Spinal cord (tissue), 10 donors: ENCODE measurements around the gene MYH13. TPM values are rescaled to one million over a fixed set of nuclear protein-coding genes. Genes with fewer than 3 reads are reported as not detected.
"Not testable (repeated sequence)": the region's sequence is repeated elsewhere in the genome, so short reads cannot be mapped to it uniquely, and the experiment has no call there.

Source experiments
- DNase-seq, 6 donors: peaks; one replicate each; pipeline versions ENCODE4 v3.0.0 to v3.0.0-alpha.2; 2013 to 2015; ENCODE audit warnings: low spot score in 6 of 6, low read depth in 4 of 6
- H3K27ac ChIP-seq: one replicate; pipeline ENCODE4 v1.5.1; 2013; ENCODE audit warnings: low read depth, low read length, control low read depth
- H3K27me3 ChIP-seq: one replicate; pipeline ENCODE4 v1.6.1; 2013; ENCODE audit warnings: low read length; ENCODE audit not compliant: control insufficient read depth, insufficient read depth
- H3K36me3 ChIP-seq: one replicate; pipeline ENCODE4 v1.6.1; 2013; ENCODE audit warnings: low read length; ENCODE audit not compliant: control insufficient read depth, insufficient read depth
- H3K4me1 ChIP-seq: one replicate; pipeline ENCODE4 v1.6.1; 2013; ENCODE audit warnings: low read length; ENCODE audit not compliant: control insufficient read depth, insufficient read depth
- H3K4me3 ChIP-seq: one replicate; pipeline ENCODE4 v1.5.1; 2013; ENCODE audit warnings: low read depth, low read length, control low read depth
- H3K9me3 ChIP-seq: one replicate; pipeline ENCODE4 v1.6.1; 2013; ENCODE audit warnings: low read length; ENCODE audit not compliant: control insufficient read depth, insufficient read depth
- whole genome bisulfite sequencing: methylation state at CpG from one replicate; pipeline ENCODE4 v1.1.5; 2013; ENCODE audit warnings: missing lambda C conversion rate; ENCODE audit not compliant: insufficient coverage; 5-methylcytosine and 5-hydroxymethylcytosine counted together
- polyA plus RNA-seq, 2 donors: library from polyadenylated mRNA; unstranded; fragments of 120-200 nt; gene quantifications; one replicate each; pipeline ENCODE4 v1.2.1, GENCODE V29; 2013; ENCODE audit not compliant: insufficient read length in 2 of 2
- total RNA-seq, 2 donors: library from RNA; depleted of rRNA in 1 of 2; stranded (reverse); fragments of 120-200 nt in 1 of 2; fragments of >200 nt in 1 of 2; gene quantifications; one replicate each; pipeline versions ENCODE4 v1.2.3 to v1.2.4, GENCODE V29; 2013 to 2014
- donor health status: healthy.

MYH13 gene
- total and polyA plus RNA-seq, 4 donors: not detected

DNA sequence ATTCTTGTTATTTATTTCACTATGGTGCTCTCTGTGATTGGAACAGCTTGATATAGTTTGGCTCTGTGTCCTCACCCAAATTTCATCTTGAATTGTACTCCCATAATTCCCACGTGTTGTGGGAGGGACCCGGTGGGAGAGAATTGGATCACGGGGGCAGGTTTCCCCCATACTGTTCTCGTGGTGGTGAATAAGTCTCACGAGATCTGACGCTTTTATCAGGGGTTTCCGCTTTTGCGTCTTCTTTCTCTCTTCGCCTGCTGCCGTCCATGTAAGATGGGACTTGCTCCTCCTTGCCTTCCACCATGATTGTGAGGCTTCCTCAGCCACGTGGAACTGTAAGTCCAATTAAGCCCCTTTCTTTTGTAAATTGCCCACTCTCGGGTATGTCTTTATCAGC, 81.2 kb downstream of the MYH13 start:
- not testable (repeated sequence) for H3K27ac ChIP-seq, H3K4me3 ChIP-seq, H3K27me3 ChIP-seq, H3K9me3 ChIP-seq, DNase-seq, H3K36me3 ChIP-seq, H3K4me1 ChIP-seq
- 83% methylated on average over 12 of the region's 12 CpGs for WGBS

DNA sequence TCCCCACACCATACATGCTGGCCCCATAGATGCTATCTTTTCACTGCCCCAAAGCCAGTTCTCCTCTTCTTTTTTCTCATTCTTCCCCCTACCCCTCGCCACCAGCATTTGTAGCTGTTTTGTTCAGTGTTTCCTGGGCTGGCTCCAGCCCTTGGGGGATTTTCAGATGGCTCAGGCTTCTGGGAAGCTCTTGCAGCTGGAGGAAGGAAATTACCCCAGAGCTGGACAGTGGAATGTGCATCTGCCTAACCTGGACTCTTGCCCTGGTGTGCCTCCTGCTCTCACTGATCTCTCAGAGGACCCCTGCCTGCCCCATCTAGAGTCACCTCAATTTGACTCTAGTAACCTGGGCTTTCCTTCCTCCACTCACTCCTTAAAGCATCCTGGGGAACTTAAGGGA, 82.8 kb downstream of the MYH13 start:
- H3K27ac ChIP-seq: no peak overlapping the region
- DNase-seq: peak in 1 of 6 donors; percentile 29
- no peaks in the 10 kb centered on the region for H3K36me3 ChIP-seq
- H3K4me1 ChIP-seq: no peaks in the 10 kb centered on the region
- H3K9me3 ChIP-seq: no peaks in the 10 kb centered on the region
- WGBS: no CpG with 5 or more reads among the region's 1 CpG
- H3K27me3 ChIP-seq: no peaks in the 10 kb centered on the region
- H3K4me3 ChIP-seq: no peak overlapping the region

DNA sequence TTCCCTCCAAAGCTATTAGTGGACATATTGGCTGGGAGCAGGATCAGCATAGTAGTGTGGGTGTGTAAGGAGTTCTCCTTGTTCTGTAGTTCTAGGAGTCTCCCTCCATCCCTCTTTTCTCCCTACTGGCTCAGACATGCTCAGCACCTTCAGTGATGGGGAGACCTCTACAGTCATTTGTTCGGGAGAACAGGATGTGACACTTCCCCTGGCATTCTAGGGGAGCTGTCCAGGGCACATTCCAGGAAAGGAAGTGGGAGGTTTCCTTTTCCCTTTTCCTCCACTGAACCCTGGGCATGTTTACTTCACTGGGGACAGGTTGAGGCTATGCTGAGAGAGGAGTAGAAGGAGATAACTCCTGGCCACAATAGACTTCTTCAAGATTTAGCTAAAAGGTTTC, 86.5 kb downstream of the MYH13 start:
- no peaks in the 10 kb centered on the region for H3K9me3 ChIP-seq
- no peaks in the 10 kb centered on the region for H3K36me3 ChIP-seq
- DNase-seq: no peak
- no peaks in the 10 kb centered on the region for H3K27me3 ChIP-seq
- H3K4me3 ChIP-seq: no peak overlapping the region
- no CpG with 5 or more reads among the region's 1 CpG for WGBS
- no peak overlapping the region for H3K27ac ChIP-seq
- no peaks in the 10 kb centered on the region for H3K4me1 ChIP-seq

DNA sequence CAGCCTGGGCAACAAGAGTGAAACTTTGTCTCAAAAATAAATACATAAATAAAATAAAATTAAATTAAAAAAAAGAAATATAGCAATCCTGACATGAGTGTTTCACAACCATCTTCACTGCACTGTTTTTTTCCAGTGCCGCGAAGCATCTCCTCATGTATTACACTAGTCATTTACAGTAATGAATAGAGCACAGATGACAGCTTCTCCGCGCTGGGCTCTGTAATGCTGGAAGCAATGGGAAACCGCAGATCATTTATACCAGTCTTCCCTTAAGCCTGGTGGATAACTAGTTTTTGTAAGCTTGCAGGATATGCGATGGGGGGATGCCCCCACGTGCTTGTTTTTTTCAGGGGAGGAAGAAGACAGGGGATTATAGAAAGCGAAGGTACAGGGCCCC, 86.9 kb downstream of the MYH13 start:
- DNase-seq: peak in 1 of 6 donors; percentile 10
- H3K4me1 ChIP-seq: no peaks in the 10 kb centered on the region
- H3K27me3 ChIP-seq: no peaks in the 10 kb centered on the region
- H3K4me3 ChIP-seq: no peak overlapping the region
- H3K9me3 ChIP-seq: no peaks in the 10 kb centered on the region
- H3K27ac ChIP-seq: no peak overlapping the region
- no peaks in the 10 kb centered on the region for H3K36me3 ChIP-seq
- 60% methylated on average over 1 of the region's 8 CpGs for WGBS

DNA sequence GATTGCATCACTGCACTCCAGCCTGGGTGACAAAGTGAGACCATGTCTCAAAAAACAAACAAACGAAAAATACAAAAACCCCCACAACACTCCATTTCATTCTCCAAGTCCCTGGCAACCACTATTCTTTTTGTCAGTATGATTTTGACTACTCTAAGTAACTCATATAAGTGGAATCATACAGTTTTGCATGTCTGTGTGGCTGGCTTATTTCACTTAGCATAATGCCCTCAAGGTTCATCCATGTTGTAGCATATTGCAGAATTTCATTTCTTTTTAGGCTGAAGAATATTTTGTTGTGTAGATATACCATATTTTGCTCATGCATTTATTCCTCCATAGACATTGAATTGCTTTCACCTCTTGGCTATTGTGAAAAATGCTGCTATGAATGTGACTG, 92.7 kb downstream of the MYH13 start:
- no peak overlapping the region for H3K4me3 ChIP-seq
- H3K27ac ChIP-seq: no peak overlapping the region
- DNase-seq: no peak
- no peaks in the 10 kb centered on the region for H3K9me3 ChIP-seq
- WGBS: no CpG with 5 or more reads among the region's 1 CpG
- no peaks in the 10 kb centered on the region for H3K4me1 ChIP-seq
- no peaks in the 10 kb centered on the region for H3K27me3 ChIP-seq
- H3K36me3 ChIP-seq: no peaks in the 10 kb centered on the region

DNA sequence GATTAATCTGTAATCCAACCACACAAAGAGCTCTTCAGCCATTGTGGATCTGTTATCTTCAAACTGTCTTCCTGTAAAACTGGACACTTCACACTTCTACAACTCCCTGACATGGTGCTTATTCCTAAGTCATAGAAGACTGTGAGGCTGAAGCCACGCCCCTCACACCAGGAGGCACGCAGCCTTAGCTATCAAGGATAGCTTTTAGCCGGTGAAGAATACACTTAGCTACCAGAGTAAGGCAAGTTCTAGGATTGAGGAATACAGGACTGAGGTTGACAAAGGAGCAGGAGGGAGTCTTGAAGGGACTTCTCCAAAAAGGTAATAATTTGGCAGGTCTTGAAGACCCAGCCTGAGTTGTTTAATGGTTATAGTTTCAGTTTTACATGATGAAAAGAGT, 94.6 kb downstream of the MYH13 start:
- no peak overlapping the region for H3K4me3 ChIP-seq
- no peaks in the 10 kb centered on the region for H3K9me3 ChIP-seq
- no peaks in the 10 kb centered on the region for H3K36me3 ChIP-seq
- H3K4me1 ChIP-seq: no peaks in the 10 kb centered on the region
- H3K27ac ChIP-seq: no peak overlapping the region
- H3K27me3 ChIP-seq: no peaks in the 10 kb centered on the region
- 53% methylated on average over 2 of the region's 3 CpGs for WGBS
- no peak for DNase-seq

DNA sequence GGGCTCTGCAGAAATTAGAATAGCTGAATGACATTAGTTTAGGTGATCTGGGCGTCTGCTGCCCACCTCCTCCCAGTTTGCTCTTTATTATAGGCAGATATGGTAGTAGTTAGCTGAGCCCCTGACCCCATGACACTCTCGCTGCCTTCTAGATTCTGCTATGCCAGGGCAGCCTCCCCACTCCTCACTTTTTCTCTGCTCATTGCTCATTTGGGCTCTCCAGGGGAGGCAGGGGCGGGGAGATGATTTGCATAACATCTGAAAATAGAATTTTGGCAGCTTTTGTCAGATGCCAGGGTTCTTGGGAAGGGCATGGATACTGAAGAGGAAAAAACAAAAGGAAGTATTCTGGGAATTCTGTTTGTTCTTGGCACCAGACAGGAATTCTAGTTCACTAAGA, 96.4 kb downstream of the MYH13 start:
- Histone ChIP-seq H3K27ac (no peak overlapping the region), H3K9me3 (no peaks in the 10 kb centered on the region), H3K27me3 (no peaks in the 10 kb centered on the region), H3K4me1 (no peaks in the 10 kb centered on the region), H3K4me3 (no peak overlapping the region), H3K36me3 (no peaks in the 10 kb centered on the region)
- DNase-seq: no peak
- no CpG with 5 or more reads among the region's 3 CpGs for WGBS

DNA sequence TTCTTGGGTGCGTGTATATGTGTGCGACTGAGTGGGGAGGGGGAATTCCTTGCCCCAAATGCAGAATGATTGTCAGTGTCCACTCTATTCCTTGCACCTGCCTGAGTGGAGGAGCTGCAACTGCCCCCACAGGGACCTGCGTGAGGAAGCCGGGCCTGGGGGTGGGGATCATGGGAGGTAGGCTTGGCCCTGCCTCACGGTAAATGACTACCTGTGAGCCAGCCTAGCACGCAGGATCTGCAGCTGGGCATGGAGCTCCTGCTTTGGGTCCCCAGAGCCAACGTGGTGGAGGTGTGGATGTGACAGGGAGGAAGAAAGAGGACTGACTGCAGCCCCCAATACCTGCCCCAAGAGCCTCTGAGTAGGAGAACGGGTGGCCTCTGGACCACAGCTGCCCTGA, 97.4 kb downstream of the MYH13 start:
- no peaks in the 10 kb centered on the region for H3K9me3 ChIP-seq
- no peak for DNase-seq
- H3K36me3 ChIP-seq: no peaks in the 10 kb centered on the region
- H3K27me3 ChIP-seq: no peaks in the 10 kb centered on the region
- 84% methylated on average over 8 of the region's 8 CpGs for WGBS
- H3K27ac ChIP-seq: no peak overlapping the region
- H3K4me3 ChIP-seq: no peak overlapping the region
- no peaks in the 10 kb centered on the region for H3K4me1 ChIP-seq

DNA sequence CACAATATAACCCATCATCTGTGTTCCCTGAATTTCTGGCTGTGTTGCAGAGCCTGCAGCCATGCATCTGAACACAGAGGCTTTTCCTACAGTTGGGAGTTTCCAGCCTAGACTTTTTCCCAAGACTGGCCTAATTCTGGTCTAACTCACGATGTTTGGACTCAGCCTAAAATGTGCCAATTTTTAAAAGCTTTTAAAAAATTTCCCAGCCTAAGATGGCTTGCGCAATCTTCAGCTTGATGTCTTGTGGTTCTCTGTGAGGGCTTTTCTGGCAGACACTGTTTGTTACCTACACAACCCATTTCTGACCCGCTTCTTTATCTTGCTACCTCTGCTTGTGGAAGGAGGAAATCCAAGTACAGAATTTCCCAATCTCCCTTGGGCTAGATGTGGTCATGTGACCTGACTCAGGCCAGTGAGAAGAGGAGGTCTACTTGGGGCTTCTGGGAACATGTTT, 101.7 kb downstream of the MYH13 start:
- WGBS: 67% methylated on average over 1 of the region's 3 CpGs
- Histone ChIP-seq H3K9me3 (no peaks in the 10 kb centered on the region), H3K27me3 (no peaks in the 10 kb centered on the region), H3K4me3 (no peak overlapping the region), H3K27ac (no peak overlapping the region), H3K36me3 (no peaks in the 10 kb centered on the region), H3K4me1 (no peaks in the 10 kb centered on the region)
- DNase-seq: no peak

DNA sequence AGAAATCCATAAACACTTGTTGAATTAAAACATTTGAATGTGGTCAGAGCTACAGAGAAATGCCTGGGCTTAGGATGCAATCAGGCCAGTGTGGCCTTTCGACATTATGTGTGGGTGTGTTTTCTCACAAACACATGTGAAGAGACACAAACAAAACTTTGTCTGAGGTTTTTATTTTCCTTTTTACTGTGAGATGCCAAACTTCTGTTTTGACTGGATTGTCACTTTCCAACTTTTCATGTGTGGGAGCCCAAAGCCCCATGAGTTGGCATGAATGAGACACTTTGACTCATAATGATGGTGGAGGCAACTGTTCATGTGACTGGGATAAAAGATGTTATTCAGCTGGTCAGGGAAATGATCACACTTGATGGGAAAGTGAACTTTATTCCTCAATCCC, 102.5 kb downstream of the MYH13 start:
- no peak overlapping the region for H3K27ac ChIP-seq
- no peak overlapping the region for H3K4me3 ChIP-seq
- H3K36me3 ChIP-seq: no peaks in the 10 kb centered on the region
- no peaks in the 10 kb centered on the region for H3K27me3 ChIP-seq
- no peaks in the 10 kb centered on the region for H3K9me3 ChIP-seq
- no peaks in the 10 kb centered on the region for H3K4me1 ChIP-seq
- 80% methylated on average over 1 of the region's 1 CpG for WGBS
- peak in 1 of 6 donors; percentile 29 for DNase-seq
